ENCODE measurements around the gene RNU7-1. TPM values are rescaled to one million over a fixed set of nuclear protein-coding genes. Genes with fewer than 3 reads are reported as not detected.

RNU7-1 gene
- total and polyA plus RNA-seq, 10 of the 15 experiments (the other 5 are each of a cell fraction or from before 2014, with no cell fraction given), result not detected

GRCh38 chr12:6961695-6962284 lies 18.2 kb downstream of the RNU7-1 start (continued):
- TF ChIP-seq BCLAF1 (IDR thresholded peaks at IDR 0.05) (no peak), CREM (IDR thresholded peaks at IDR 0.05; ENCODE audit: low read depth) (no peak; the same call in 1 of the 2 replicates), NFYB (IDR thresholded peaks at IDR 0.05; ENCODE audit: insufficient read depth, low read depth, low read length) (no peak), NKRF (conservative IDR thresholded peaks at IDR 0.05) (0 out of 2 replicates have a peak, but pooled peaks have one; percentile 56), USF2 (IDR thresholded peaks at IDR 0.05; ENCODE audit: borderline replicate concordance, low read depth, low read length) (no peak), RB1 (IDR thresholded peaks at IDR 0.05; ENCODE audit: borderline replicate concordance) (0 out of 2 replicates have a peak, but pooled peaks have one; percentile 46), FOXM1 (IDR thresholded peaks at IDR 0.05; ENCODE audit: low read depth, low read length) (no peak), USF1 (IDR thresholded peaks at IDR 0.05; ENCODE audit: borderline replicate concordance, extremely low read length, insufficient read depth, low read depth, low read length) (no peak), ZBTB11 (CRISPR knock-in tag; IDR thresholded peaks at IDR 0.05) (no peak), MYB (IDR thresholded peaks at IDR 0.05; ENCODE audit: borderline replicate concordance, low read depth, low read length) (no peak), BHLHE40 (IDR thresholded peaks at IDR 0.05; ENCODE audit: borderline replicate concordance in 1 of 2, low read depth in 2 of 2, low read length in 1 of 2) (no peak), ZBTB33 (IDR thresholded peaks at IDR 0.05) (no peak), ZZZ3 (IDR thresholded peaks at IDR 0.05; ENCODE audit: control insufficient read depth, insufficient read length, low read depth) (no peak), EED (IDR thresholded peaks at IDR 0.05; ENCODE audit: low read depth) (peak; percentile 58), RUNX3 (IDR thresholded peaks at IDR 0.05; ENCODE audit: low read length) (no peak), ATF7 (IDR thresholded peaks at IDR 0.05; ENCODE audit: low read depth) (0 out of 2 replicates have a peak, but pooled peaks have one; percentile 9)

Measured in GM12878 (cell line).